Skin of body (tissue), 2 donors: ENCODE measurements around the gene ASB18. TPM values are rescaled to one million over a fixed set of nuclear protein-coding genes. Genes with fewer than 3 reads are reported as not detected.

Source experiments
- DNase-seq: peaks from one replicate; lab custom pipeline; 2025; lab: John Stamatoyannopoulos, UW
- total RNA-seq: library from RNA; depleted of rRNA; stranded (reverse); fragments of >200 nt; gene quantifications from one replicate; pipeline ENCODE4 v1.2.3, GENCODE V29; 2014

ASB18 gene
- total RNA-seq, 1 donor from 2014 or later = 0.79 TPM

- DNase-seq = no peak
Measured at GRCh38 chr2:236209535-236209934, 54.7 kb downstream of the ASB18 start.

GRCh38 chr2:236208019-236208926 lies 55.9 kb downstream of the ASB18 start:
- no peak for DNase-seq

GRCh38 chr2:236207472-236207871 lies 56.7 kb downstream of the ASB18 start:
- no peak for DNase-seq

DNA sequence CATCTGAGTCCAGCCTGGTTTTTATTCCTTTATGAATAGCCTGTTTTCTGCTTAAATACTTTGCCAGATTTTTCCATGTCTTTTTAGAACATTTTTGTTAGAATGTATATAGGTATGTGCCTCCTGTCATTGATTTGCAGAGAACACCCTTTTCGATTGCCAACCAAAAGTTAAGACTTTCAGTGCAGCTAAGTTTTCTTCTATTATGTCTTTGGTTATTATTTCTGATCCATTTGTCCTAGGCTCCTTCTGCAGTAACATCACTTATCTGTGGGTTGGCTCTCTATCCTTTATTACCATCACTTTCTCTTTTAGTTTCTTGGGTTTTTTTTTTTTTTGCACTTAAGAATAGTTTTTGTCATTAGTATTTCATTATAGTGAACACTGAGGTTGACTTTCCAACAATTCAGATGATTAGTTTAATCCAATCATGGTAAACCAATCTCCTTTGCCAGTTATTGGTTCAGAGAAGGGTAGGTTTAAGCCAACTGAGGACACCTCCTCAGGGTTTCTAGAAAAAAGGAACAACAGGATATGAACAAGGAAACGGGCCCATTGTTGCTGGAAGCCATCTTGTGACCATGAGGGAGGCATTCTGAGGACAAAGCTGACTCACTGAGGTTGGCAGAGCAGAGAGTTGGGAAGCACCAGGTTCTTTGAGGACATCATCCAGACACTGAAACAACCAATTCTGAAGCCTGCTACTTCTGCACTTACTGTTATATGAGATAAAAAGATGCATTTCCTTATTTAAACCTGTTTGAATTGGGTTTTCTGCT lies 58.1 kb downstream of the ASB18 start:
- DNase-seq = no peak

DNA sequence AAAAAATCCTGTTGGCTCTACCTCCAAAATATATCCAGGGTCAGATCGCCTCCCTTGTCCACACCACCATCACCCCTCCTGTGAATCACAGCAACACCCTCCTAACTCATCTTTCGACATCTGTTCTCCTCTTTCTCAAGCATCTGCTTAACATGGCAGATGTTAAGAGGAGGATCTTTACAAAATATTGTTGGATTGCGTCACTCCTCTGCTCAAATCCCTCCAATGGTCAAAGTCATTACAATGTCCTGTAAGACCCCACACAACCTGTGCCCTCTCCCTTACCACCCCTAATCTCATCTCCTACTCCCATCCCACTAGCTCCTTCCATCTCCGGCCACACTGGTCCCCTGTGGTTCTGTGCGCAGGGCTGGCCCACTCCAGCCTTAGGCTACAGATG lies 59.3 kb downstream of the ASB18 start:
- DNase-seq = no peak

DNA sequence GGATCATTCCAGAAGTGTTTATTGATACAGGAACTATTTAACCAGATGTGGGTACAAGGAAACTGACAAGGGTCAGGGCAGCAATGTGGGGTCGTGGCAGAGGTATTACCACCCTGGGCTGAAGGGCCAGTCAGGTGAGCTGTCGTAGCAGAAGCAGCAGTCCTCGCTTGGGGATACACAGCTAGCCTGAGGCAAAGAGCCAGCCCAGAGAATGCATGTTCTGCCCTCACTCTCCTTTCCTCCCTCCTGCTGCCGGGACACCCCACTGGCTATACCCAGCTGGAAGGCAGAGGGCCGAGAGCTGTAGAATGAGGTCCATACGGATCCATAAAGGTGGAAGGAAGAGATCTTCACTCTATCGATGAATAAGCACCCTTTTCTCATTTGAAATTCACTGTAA lies 63.8 kb downstream of the ASB18 start:
- DNase-seq = no peak

- no peak for DNase-seq
Measured at GRCh38 chr2:236196366-236196765, 67.8 kb downstream of the ASB18 start.

GRCh38 chr2:236195726-236196125 lies 68.5 kb downstream of the ASB18 start:
- DNase-seq = no peak

DNA sequence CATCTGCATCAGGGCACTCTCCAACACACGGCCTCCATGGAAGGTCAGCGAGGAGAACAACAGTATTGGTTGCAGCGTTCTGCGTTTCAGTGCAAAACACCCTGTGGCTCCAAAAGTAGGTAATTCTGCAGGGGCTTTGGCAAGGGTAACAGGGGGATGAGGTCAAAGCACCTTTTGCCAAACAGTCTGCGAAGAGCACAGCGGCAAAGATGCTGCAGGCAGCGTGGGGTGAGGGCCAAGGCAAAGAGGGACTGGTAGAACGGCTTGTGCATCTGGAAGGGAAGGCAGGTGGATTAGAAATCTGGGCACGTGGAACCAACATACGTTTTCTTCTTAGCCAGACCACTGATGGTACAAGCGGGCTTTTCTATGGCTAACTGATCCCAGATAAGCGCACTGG lies 69.4 kb downstream of the ASB18 start:
- no peak for DNase-seq

DNA sequence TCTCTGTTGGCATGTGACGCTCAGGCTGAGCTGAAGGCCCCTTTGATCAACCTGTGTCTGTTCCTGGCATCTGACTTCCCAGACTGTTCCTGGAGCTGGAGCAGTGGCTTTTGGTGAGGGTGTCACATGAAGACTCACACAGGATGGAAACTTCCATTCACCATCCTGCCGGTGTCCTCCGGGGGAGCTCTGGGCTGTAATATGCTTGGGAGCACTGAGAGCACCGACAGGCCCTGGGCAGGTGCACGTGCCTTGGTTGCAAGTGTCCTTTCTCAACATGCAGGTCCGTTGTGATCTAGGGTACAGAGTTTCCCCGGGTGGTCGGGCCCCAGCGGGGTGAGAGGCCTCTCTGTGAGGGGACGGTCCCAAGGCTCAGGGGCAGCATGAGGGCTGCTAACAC lies 71.2 kb downstream of the ASB18 start:
- DNase-seq = no peak

- no peak for DNase-seq
Measured at GRCh38 chr2:236190674-236191073, 73.5 kb downstream of the ASB18 start.

DNA sequence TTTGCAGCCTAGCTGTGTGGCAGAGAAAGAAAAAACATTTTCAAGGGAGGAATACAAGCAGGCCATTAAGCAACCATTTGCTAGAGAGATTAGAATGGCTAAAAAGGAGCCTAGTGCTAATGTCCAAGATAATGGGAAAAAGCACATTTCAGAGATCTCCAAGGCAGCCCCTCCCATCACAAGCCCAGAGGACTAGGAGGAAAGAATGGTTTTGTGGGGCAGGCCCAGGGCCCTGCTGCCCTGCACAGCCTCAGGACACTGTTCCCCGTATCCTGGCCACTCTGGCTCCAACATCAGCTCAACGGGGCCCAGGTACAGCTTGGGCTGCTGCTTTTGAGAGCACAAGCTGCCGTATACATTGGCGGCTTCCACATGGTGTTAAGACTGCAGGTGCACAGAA lies 79.5 kb downstream of the ASB18 start:
- no peak for DNase-seq

DNA sequence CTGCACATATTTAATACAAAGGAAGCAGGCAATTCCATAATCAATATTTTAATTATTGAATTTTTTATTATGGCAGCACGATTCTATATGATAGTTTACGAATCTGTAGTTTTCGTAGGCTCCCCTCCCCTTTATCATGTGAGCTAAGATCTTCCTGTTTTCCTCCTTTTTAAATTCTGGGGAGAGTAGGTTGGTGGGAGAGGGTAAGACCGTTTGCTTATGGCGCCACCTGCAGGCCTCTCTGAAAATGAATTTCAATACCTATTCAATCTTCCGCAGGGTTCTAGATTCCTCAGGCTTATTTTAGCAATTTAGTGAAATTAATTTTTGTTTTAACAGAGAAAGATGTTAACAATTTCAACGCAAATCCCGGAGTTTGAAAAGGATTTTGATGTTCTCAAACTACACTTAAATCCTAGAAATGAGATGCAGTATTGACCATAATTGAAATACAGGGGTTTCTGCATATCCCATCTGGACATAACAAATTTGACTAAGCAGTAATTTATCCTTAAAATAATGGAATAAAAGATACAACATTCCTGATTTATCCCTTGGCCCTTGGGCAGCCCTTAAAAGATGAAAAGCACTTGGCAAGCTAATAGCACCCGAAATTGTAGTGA lies 83.3 kb downstream of the ASB18 start:
- DNase-seq = no peak

DNA sequence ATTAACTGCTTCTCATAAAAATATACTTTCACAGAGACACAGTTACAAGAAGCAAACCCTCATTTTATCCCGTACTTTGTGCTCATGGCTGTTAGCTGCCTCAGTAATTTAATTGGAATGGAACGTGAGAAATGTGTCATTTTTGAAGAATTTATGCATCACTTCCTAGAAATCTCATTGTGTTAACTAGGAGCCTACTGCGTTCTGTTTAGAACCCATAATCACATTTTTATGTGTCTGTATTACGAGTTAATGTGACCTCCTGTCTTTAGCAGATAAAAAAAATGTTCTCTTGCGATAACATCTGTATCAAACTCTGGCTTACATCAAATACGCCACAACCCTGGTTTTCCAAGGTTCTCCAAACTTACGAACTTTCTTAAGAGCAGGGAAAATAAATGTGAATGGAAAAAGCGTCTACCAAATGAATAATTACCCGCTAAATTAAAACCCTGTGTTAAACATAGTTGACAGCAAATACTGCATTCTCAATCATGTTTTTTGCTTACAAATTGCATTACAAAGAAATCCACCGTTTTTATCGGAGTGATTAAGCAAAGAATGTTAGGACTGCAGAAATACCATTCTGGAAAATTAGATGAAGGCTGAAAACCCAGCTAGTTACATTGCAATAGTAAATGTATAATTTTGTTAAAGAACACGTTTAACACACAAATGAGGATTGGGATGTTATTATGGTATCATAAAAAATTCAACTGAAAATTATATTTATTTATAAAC lies 84.0 kb downstream of the ASB18 start:
- peak; percentile 44 for DNase-seq

GRCh38 chr2:236179236-236180075 lies 84.8 kb downstream of the ASB18 start:
- no peak for DNase-seq

GRCh38 chr2:236178890-236179235 lies 85.3 kb downstream of the ASB18 start:
- no peak for DNase-seq

DNA sequence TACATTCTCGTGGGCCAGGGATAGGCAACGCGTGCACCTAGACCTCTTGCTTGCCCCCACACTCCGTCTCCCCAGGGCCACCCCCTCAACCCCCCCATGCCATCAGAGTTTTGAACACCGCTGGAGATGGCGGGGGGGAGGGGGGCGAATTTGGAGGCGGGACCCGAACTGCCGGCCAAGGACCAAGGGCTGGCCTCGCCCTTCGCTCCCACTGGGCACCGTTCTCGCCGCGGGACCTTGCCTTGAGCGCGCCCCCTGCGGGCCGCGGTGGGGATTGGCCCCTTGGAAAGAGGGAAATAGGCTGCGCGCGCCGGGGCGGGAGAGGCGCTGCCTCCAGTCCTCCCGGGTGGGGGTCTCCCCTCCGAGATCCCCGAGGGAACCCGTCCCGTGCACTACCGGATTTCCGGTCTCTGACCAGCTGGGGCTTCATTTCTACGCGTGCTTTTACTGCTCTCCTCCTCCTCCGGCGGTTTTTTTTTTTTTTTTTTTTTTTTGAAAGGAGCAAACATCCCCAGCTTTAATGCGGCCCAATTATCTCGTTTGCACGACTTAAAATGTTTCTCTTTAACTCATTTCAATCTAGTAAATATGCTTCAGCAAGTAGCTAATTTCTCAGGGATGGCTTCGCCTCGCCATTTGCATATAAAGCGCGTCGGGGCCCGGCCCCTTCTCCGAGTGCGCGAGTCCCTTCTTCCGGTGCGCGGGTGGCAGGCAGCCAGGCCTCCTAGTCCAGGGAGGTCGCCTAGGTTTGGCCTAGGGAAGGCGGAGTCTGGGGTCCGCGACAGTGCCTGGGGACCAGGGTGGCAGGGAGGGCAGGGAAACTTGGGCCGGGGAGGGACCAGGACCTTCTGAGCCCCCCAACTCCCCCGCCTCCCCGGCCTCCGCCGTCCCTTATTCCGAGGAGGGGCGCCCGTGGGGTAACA lies 86.0 kb downstream of the ASB18 start:
- peak; percentile 8 for DNase-seq

GRCh38 chr2:236177604-236177966 lies 86.6 kb downstream of the ASB18 start:
- DNase-seq = no peak

DNA sequence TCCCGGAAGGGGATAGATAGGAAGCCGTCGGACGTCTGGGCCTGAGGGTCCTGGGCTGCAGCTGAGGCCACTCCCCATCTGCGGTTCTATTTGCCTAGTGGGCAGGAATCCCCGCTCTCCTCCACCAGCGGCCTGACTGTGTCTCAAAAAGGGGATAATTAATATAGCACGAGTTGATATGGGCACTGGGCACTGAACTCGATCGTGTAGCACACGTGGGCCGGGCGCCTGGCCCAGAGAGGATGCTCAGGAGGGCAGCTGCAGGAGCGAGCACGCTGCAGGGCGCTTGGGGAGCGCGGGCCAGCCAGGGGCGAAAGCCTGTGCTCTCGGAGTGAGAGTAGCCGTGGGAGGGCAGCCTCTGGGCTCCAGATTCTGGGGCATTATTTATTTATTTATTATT lies 87.3 kb downstream of the ASB18 start:
- no peak for DNase-seq

DNA sequence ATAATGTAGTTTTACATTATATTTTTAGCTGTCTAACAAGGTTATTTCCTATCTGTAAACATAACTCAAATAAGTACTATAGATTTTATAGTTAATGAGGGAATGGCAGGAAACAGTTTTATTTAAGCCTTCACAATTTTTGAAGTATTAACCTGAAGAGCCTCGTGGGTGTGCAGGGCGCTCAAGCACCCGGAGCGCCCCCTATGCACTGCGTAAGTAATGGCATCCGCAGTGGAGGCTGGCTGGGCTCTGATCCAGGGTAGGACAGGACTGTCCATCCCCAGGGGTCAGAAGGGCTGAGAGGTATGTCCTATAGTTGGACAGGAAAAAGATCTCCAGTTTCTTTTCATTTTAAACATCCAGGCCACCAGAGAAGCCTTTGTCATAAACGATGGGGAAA lies 87.8 kb downstream of the ASB18 start:
- DNase-seq = no peak
